Muscle of back (tissue), 11 donors: ENCODE measurements around the gene ERP29. TPM values are rescaled to one million over a fixed set of nuclear protein-coding genes. Genes with fewer than 3 reads are reported as not detected.
"Not testable (repeated sequence)": the region's sequence is repeated elsewhere in the genome, so short reads cannot be mapped to it uniquely, and the experiment has no call there.

ENCODE experiments used
- DNase-seq, 3 donors: peaks; one replicate each; pipeline versions ENCODE4 v3.0.0 to v3.0.0-alpha.2; 2013
- polyA plus RNA-seq, 10 donors: library from polyadenylated mRNA; unstranded; fragments of 120-200 nt; gene quantifications; one replicate each; pipeline ENCODE4 v1.2.1, GENCODE V29; 2013; ENCODE audit not compliant: insufficient read length in 10 of 10

The ERP29 gene
- polyA plus RNA-seq, 10 donors: 56.2 to 92.6 (median 65.1) TPM

DNA sequence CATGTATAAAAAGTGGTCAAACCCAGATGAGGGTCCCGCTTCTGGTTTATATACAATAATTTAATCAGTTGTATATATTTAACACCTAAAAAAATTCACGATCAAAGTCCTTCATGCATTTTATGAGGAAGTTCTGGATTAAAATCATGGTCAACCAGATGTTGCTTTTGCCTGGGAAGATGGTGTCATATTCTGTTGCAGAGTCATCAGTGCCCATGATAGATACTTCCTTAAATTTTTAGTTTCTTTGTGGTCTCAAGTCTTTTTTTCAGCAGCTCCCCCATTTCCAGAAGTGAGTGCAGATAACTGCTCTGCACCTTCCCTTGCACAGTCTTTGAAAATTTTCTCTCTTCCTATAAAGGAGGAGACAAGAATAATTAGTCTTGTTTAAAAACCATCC lies 16.1 kb downstream of the ERP29 start:
- DNase-seq: no peak

- DNase-seq: no peak
Measured at GRCh38 chr12:112031472-112031871, 18.2 kb downstream of the ERP29 start.

DNA sequence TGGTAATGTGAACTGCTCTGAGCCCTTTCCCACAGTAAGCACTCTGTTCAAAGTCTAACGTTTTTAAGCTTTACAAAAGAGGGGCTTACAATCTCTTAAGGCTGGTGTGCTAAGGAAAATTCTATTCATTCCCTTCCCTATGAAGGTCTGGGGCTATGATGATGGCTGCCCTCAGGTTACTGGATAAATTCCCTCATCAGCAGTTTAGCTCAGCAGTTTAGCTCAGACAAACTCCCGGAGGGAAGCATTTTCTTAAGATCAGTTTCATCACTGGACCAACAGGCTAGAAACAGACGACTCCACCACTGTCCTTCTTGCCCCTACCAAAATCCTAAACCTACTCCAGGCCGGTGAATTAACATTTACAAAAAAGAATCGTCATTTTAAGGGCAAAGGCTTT lies 19.1 kb downstream of the ERP29 start:
- no peak for DNase-seq

DNA sequence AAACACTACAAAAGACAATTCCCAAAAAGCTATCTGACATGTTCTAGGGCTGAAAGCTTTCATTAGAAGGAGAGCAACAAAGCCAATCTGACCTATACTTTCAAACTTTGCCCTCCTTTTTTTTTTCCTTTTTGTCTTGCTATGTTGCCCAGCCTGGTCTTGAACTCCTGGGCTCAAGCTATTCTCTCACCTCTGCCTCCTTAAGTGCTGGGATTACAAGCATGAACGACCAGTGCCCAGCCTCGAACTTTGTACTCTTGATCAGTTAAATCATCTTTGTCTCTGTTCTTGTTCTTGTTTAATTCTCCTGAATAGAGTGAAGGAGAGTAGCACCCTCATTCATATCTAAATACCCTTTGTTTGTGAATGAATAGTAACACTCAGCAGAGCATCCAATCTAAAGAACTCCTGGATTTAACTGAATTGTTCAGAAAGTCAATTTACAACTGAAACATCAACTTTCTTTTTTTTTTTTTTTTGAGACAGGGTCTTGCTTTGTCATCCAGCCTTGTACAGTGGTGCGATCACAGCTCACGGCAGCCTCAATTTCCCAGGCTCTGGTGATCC lies 22.1 kb downstream of the ERP29 start:
- no peak for DNase-seq

- DNase-seq: not testable (repeated sequence)
Measured at GRCh38 chr12:112036614-112037013, 23.4 kb downstream of the ERP29 start.

- DNase-seq: no peak
Measured at GRCh38 chr12:112046003-112046402, 32.8 kb downstream of the ERP29 start.

DNA sequence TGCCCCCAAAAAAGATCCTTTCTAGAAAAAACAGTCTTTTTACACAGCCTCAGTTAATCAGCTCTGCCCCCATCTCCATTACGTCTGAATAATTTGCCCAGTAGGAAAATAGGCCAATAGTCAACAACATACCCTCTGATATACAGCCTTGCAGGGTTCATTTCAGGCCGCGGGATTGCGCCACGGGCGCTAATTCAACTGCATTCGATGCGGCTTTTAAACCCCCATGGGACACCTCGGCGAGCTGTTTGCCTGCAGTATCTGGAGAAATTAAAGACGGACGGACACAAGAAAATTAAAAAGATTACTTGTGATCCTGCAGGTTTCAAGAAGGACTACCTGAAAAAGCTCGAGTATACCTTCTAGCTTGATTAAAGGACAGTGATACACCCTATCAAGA lies 36.1 kb downstream of the ERP29 start:
- no peak for DNase-seq

DNA sequence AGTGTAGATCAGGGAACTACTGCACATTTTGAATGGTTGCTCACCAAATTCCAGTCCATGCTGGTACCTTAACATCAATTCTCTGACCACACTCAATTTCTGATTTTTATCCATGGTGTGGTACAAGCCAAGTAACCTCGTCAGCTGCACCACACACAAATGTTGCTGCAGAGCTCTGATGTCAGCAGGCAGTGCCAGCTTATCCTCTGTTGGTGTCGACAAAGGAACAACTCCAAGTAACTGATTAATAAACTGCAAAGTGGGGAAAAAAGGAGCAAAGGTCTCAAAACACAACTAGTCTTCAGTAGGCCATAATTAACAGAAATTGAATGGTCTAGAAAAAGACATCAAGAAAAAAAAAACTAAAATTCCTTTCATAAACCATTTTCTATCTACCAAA lies 47.9 kb downstream of the ERP29 start:
- no peak for DNase-seq

GRCh38 chr12:112063273-112063672 lies 50.0 kb downstream of the ERP29 start:
- DNase-seq: no peak

DNA sequence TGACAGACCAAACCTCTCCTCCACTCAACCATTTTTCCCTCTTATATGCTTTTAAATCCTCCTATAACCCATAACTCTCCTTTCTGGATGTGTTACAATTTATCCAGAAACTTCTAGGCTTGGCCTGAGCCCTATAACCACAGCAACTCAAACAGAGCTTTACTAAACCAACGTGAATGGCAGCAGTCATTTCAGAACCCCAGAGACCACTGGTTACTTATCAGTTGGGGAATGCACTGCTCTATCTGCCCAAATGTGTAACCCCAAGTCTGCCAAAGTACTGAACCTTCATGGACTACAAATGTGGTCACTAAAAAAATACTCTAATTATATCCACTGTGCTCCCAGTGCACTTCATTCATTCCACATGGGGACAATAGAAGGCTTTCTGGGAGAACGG lies 53.3 kb downstream of the ERP29 start:
- DNase-seq: no peak

Other genes with a start within 250 kb of the ERP29 start
- 10 to 100 TPM; 27.2 to 55.4 (median 35.1) TPM for gene ALDH2, start 246.5 kb upstream of the ERP29 start, polyA plus RNA-seq
- gene MAPKAPK5, start 171.2 kb upstream of the ERP29 start, polyA plus RNA-seq: 10 to 100 TPM; 27.5 to 38.3 (median 31.5) TPM
- gene TMEM116, start 261 bp upstream of the ERP29 start, polyA plus RNA-seq: 10 to 100 TPM in 7 of 10 donors, 1 to 10 TPM in 3; 9.4 to 15.2 (median 11.5) TPM
- 10 to 100 TPM; 15.7 to 31.6 (median 22.0) TPM for gene NAA25, start 95.4 kb downstream of the ERP29 start, polyA plus RNA-seq
- gene TRAFD1, start 112.1 kb downstream of the ERP29 start, polyA plus RNA-seq: 10 to 100 TPM; 20.0 to 27.4 (median 23.3) TPM